Liver (tissue), 9 donors: ENCODE measurements around the gene TEP1. TPM values are rescaled to one million over a fixed set of nuclear protein-coding genes. Genes with fewer than 3 reads are reported as not detected.

Experiments used
- DNase-seq: peaks from one replicate; pipeline ENCODE4 v3.0.0-alpha.2; 2017; ENCODE audit warnings: low spot score
- H3K27ac ChIP-seq, 2 donors: one replicate each; pipeline ENCODE4 v1.7.0; 2013; ENCODE audit warnings: inconsistent platforms in 2 of 2, low read length in 2 of 2, control low read depth in 1 of 2, low read depth in 1 of 2, mild to moderate bottlenecking in 1 of 2
- H3K27me3 ChIP-seq, 4 donors: one replicate each; pipeline versions ENCODE4 v1.6.1 to v1.7.0; 2013; ENCODE audit warnings: low read length in 3 of 4, inconsistent platforms in 1 of 4, mild to moderate bottlenecking in 1 of 4, moderate library complexity in 1 of 4; ENCODE audit not compliant: control insufficient read depth in 4 of 4, insufficient read depth in 4 of 4
- H3K36me3 ChIP-seq, 4 donors: one replicate each; pipeline versions ENCODE4 v1.6.1 to v1.7.0; 2013; ENCODE audit warnings: low read length in 3 of 4, mild to moderate bottlenecking in 3 of 4, low read depth in 1 of 4, moderate library complexity in 1 of 4; ENCODE audit not compliant: control insufficient read depth in 4 of 4, insufficient read depth in 3 of 4
- H3K4me1 ChIP-seq, 4 donors: one replicate each; pipeline versions ENCODE4 v1.6.1 to v1.7.0; 2013; ENCODE audit warnings: low read length in 3 of 4, mild to moderate bottlenecking in 3 of 4, moderate library complexity in 1 of 4; ENCODE audit not compliant: control insufficient read depth in 4 of 4, insufficient read depth in 4 of 4
- H3K4me3 ChIP-seq, 3 donors: one replicate each; pipeline versions ENCODE4 v1.6.1 to v1.7.0; 2013; ENCODE audit warnings: low read length in 3 of 3, control low read depth in 1 of 3, low read depth in 1 of 3, mild to moderate bottlenecking in 1 of 3
- H3K9ac ChIP-seq, 2 donors: one replicate each; pipeline ENCODE4 v1.7.0; 2013; ENCODE audit warnings: low read length in 2 of 2, mild to moderate bottlenecking in 2 of 2, moderate library complexity in 2 of 2, control low read depth in 1 of 2, low read depth in 1 of 2
- H3K9me3 ChIP-seq, 4 donors: one replicate each; pipeline versions ENCODE4 v1.6.1 to v1.7.0; 2013; ENCODE audit warnings: low read length in 3 of 4; ENCODE audit not compliant: control insufficient read depth in 4 of 4
- EGR1 ChIP-seq, 2 donors: IDR thresholded peaks; 2 replicates each; pipeline ENCODE4 v1.6.1; 2016 to 2018; ENCODE audit warnings: antibody characterized with exemption in 2 of 2, low read depth in 2 of 2
- FOXA1 ChIP-seq: IDR thresholded peaks from 2 replicates; pipeline ENCODE4 v1.6.1; 2016; ENCODE audit warnings: antibody characterized with exemption
- FOXA2 ChIP-seq: IDR thresholded peaks from 2 replicates; pipeline ENCODE4 v1.6.1; 2016; ENCODE audit warnings: antibody characterized with exemption
- GABPA ChIP-seq, 2 donors: IDR thresholded peaks in 1 of 2; conservative IDR thresholded peaks in 1 of 2; 2 replicates each; pipeline ENCODE4 v1.6.1; 2016; ENCODE audit warnings: antibody characterized with exemption in 2 of 2, mild to moderate bottlenecking in 1 of 2, moderate library complexity in 1 of 2
- HNF4A ChIP-seq, 2 donors: conservative IDR thresholded peaks; 2 replicates each; pipeline ENCODE4 v1.6.1; 2016; ENCODE audit warnings: antibody characterized with exemption in 2 of 2, mild to moderate bottlenecking in 2 of 2
- HNF4G ChIP-seq: IDR thresholded peaks from 2 replicates; pipeline ENCODE4 v1.6.1; 2016; ENCODE audit warnings: antibody characterized with exemption
- JUND ChIP-seq, 2 donors: IDR thresholded peaks; 2 replicates each; pipeline ENCODE4 v1.6.1; 2016; ENCODE audit warnings: antibody characterized with exemption in 2 of 2
- NR2F2 ChIP-seq: IDR thresholded peaks from 2 replicates; pipeline ENCODE4 v1.6.1; 2016; ENCODE audit warnings: antibody characterized with exemption
- RAD21 ChIP-seq, 2 donors: IDR thresholded peaks; 2 replicates each; pipeline ENCODE4 v1.6.1; 2016; ENCODE audit warnings: antibody characterized with exemption in 2 of 2, mild to moderate bottlenecking in 2 of 2
- RXRA ChIP-seq, 2 donors: IDR thresholded peaks; 2 replicates each; pipeline ENCODE4 v1.6.1; 2017 to 2018; ENCODE audit warnings: antibody characterized with exemption in 2 of 2, mild to moderate bottlenecking in 1 of 2
- SP1 ChIP-seq: IDR thresholded peaks from 2 replicates; pipeline ENCODE4 v1.6.1; 2018; ENCODE audit warnings: antibody characterized with exemption, mild to moderate bottlenecking
- TAF1 ChIP-seq: conservative IDR thresholded peaks from 2 replicates; pipeline ENCODE4 v1.6.1; 2016; ENCODE audit warnings: antibody characterized with exemption, mild to moderate bottlenecking
- YY1 ChIP-seq: IDR thresholded peaks from 2 replicates; pipeline ENCODE4 v1.6.1; 2016; ENCODE audit warnings: antibody characterized with exemption, mild to moderate bottlenecking
- WGBS: extraction: QIAGEN DNeasy Blood & Tissue Kit; methylation state at CpG from one replicate; pipeline ENCODE4 v1.1.7; 2013; 5-methylcytosine and 5-hydroxymethylcytosine counted together
- polyA plus RNA-seq, 2 donors: library from polyadenylated mRNA; stranded (reverse) in 1 of 2; unstranded in 1 of 2; fragments of 200-250 nt in 1 of 2; fragments of >200 nt in 1 of 2; fragmentation: Nextera tagmentation in 1 of 2; extraction: Ambion mirVana in 1 of 2; gene quantifications; one replicate each; pipeline versions ENCODE4 v1.2.1 to v1.2.3, GENCODE V29; 2013 to 2015
- total RNA-seq, 2 donors: library from RNA; depleted of rRNA; stranded (reverse); fragments of >200 nt; gene quantifications; one replicate each; pipeline ENCODE4 v1.2.3, GENCODE V29; 2014
- TF ChIP-seq, protein P1 (sequence below): IDR thresholded peaks from 2 replicates; pipeline ENCODE4 v1.6.1; 2016; ENCODE audit warnings: antibody characterized with exemption
- TF ChIP-seq, protein P2 (sequence below): IDR thresholded peaks from 2 replicates; pipeline ENCODE4 v1.6.1; 2016; ENCODE audit warnings: antibody characterized with exemption
- TF ChIP-seq, protein P3 (sequence below): IDR thresholded peaks from 2 replicates; pipeline ENCODE4 v1.6.1; 2016; ENCODE audit warnings: antibody characterized with exemption
- TF ChIP-seq, protein P4 (sequence below): IDR thresholded peaks from 2 replicates; pipeline ENCODE4 v1.6.1; 2016; ENCODE audit warnings: antibody characterized with exemption, mild to moderate bottlenecking
- TF ChIP-seq, protein P5 (sequence below): fragments of 150-350 bp; IDR thresholded peaks from 2 replicates; pipeline ENCODE4 v1.5.1; 2017; ENCODE audit warnings: improper control_type of control experiment, low read depth, low read length; ENCODE audit not compliant: missing input control
- donor health status: healthy.
- donor health status: healthy.
- donor health status: healthy.
- donor health status: healthy.
- donor health status: healthy.

The TEP1 gene
- total and polyA plus RNA-seq, 4 donors: 3.9 to 20.7 (median 7.6) TPM

DNA sequence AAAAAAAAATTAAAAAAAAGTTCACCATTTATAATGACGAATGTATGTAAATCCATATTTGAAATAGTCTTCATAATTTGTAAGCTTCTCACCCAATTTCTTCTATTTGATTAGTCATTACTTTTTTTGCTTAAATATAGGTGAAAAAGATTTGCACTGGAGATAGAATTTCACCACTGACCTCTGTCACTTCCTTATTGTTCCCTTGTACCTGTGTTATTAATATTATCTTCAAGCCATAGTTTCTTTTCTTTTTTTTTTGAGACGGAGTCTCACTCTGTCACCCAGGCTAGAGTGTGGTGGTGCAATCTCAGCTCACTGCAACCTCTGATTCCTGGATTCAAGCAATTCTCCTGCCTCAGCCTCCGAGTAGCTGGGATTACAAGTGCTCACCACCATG, 15.8 kb downstream of the TEP1 start:
- no peaks in the 10 kb centered on the region for H3K4me1 ChIP-seq
- WGBS: 96% methylated on average over 3 of the region's 3 CpGs
- peaks cover 9 to 38% (median 26%) of the 10 kb centered on the region in 4 donors for H3K36me3 ChIP-seq
- H3K4me3 ChIP-seq: no peak overlapping the region
- H3K27ac ChIP-seq: no peak overlapping the region
- no peak overlapping the region for H3K9ac ChIP-seq
- H3K9me3 ChIP-seq: no peaks in the 10 kb centered on the region
- H3K27me3 ChIP-seq: no peaks in the 10 kb centered on the region
- no peak for DNase-seq
- TF ChIP-seq NR2F2 (no peak), RXRA (IDR thresholded peaks at IDR 0.05) (no peak), FOXA1 (no peak), TAF1 (no peak), EGR1 (IDR thresholded peaks at IDR 0.05; ENCODE audit: low read depth in 2 of 2) (no peak), YY1 (no peak), HNF4A (conservative IDR thresholded peaks at IDR 0.05) (no peak), HNF4G (no peak), FOXA2 (no peak), GABPA (IDR thresholded peaks at IDR 0.05 in 1 of 2, conservative IDR thresholded peaks at IDR 0.05 in 1 of 2) (no peak), SP1 (no peak), RAD21 (IDR thresholded peaks at IDR 0.05) (no peak), JUND (IDR thresholded peaks at IDR 0.05) (no peak)
- TF ChIP-seq, protein P1, sequence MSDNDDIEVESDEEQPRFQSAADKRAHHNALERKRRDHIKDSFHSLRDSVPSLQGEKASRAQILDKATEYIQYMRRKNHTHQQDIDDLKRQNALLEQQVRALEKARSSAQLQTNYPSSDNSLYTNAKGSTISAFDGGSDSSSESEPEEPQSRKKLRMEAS: no peak
- TF ChIP-seq, protein P2, sequence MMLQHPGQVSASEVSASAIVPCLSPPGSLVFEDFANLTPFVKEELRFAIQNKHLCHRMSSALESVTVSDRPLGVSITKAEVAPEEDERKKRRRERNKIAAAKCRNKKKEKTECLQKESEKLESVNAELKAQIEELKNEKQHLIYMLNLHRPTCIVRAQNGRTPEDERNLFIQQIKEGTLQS: no peak
- TF ChIP-seq, protein P3, sequence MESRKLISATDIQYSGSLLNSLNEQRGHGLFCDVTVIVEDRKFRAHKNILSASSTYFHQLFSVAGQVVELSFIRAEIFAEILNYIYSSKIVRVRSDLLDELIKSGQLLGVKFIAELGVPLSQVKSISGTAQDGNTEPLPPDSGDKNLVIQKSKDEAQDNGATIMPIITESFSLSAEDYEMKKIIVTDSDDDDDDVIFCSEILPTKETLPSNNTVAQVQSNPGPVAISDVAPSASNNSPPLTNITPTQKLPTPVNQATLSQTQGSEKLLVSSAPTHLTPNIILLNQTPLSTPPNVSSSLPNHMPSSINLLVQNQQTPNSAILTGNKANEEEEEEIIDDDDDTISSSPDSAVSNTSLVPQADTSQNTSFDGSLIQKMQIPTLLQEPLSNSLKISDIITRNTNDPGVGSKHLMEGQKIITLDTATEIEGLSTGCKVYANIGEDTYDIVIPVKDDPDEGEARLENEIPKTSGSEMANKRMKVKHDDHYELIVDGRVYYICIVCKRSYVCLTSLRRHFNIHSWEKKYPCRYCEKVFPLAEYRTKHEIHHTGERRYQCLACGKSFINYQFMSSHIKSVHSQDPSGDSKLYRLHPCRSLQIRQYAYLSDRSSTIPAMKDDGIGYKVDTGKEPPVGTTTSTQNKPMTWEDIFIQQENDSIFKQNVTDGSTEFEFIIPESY: no peak
- TF ChIP-seq, protein P4, sequence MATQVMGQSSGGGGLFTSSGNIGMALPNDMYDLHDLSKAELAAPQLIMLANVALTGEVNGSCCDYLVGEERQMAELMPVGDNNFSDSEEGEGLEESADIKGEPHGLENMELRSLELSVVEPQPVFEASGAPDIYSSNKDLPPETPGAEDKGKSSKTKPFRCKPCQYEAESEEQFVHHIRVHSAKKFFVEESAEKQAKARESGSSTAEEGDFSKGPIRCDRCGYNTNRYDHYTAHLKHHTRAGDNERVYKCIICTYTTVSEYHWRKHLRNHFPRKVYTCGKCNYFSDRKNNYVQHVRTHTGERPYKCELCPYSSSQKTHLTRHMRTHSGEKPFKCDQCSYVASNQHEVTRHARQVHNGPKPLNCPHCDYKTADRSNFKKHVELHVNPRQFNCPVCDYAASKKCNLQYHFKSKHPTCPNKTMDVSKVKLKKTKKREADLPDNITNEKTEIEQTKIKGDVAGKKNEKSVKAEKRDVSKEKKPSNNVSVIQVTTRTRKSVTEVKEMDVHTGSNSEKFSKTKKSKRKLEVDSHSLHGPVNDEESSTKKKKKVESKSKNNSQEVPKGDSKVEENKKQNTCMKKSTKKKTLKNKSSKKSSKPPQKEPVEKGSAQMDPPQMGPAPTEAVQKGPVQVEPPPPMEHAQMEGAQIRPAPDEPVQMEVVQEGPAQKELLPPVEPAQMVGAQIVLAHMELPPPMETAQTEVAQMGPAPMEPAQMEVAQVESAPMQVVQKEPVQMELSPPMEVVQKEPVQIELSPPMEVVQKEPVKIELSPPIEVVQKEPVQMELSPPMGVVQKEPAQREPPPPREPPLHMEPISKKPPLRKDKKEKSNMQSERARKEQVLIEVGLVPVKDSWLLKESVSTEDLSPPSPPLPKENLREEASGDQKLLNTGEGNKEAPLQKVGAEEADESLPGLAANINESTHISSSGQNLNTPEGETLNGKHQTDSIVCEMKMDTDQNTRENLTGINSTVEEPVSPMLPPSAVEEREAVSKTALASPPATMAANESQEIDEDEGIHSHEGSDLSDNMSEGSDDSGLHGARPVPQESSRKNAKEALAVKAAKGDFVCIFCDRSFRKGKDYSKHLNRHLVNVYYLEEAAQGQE: no peak
- TF ChIP-seq, protein P5, sequence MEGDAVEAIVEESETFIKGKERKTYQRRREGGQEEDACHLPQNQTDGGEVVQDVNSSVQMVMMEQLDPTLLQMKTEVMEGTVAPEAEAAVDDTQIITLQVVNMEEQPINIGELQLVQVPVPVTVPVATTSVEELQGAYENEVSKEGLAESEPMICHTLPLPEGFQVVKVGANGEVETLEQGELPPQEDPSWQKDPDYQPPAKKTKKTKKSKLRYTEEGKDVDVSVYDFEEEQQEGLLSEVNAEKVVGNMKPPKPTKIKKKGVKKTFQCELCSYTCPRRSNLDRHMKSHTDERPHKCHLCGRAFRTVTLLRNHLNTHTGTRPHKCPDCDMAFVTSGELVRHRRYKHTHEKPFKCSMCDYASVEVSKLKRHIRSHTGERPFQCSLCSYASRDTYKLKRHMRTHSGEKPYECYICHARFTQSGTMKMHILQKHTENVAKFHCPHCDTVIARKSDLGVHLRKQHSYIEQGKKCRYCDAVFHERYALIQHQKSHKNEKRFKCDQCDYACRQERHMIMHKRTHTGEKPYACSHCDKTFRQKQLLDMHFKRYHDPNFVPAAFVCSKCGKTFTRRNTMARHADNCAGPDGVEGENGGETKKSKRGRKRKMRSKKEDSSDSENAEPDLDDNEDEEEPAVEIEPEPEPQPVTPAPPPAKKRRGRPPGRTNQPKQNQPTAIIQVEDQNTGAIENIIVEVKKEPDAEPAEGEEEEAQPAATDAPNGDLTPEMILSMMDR: no peak
